ENCODE results near the gene MPV17.

DNA sequence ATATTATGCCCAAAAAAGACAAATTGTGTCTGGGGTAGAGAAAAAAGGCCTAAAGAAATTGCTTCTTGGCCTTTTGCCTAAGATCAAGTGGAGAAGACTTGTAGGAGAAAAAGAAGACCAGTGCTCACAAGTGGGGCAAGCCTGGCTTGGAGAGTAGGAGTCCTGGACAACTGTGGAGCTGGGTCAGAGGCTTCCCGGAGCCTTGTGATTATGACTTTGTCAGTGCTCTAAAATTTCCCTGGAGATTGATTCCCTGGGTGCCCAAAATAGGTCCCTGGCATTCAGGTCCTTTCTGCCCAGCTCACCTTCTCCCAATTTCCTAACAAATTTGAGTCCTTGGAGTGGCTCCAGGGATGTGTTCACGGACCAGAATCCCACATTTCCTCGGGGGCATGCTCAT lies 41.5 kb downstream of the MPV17 start:
- TF ChIP-seq, protein P1, sequence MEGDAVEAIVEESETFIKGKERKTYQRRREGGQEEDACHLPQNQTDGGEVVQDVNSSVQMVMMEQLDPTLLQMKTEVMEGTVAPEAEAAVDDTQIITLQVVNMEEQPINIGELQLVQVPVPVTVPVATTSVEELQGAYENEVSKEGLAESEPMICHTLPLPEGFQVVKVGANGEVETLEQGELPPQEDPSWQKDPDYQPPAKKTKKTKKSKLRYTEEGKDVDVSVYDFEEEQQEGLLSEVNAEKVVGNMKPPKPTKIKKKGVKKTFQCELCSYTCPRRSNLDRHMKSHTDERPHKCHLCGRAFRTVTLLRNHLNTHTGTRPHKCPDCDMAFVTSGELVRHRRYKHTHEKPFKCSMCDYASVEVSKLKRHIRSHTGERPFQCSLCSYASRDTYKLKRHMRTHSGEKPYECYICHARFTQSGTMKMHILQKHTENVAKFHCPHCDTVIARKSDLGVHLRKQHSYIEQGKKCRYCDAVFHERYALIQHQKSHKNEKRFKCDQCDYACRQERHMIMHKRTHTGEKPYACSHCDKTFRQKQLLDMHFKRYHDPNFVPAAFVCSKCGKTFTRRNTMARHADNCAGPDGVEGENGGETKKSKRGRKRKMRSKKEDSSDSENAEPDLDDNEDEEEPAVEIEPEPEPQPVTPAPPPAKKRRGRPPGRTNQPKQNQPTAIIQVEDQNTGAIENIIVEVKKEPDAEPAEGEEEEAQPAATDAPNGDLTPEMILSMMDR (IDR thresholded peaks at IDR 0.05) = no peak
- no peak for TF ChIP-seq POLR2A (IDR thresholded peaks at IDR 0.05)

Measured in uterus (tissue), 2 donors.